Measurements from ENCODE around the gene ARHGAP44.

Gene ARHGAP44

DNA sequence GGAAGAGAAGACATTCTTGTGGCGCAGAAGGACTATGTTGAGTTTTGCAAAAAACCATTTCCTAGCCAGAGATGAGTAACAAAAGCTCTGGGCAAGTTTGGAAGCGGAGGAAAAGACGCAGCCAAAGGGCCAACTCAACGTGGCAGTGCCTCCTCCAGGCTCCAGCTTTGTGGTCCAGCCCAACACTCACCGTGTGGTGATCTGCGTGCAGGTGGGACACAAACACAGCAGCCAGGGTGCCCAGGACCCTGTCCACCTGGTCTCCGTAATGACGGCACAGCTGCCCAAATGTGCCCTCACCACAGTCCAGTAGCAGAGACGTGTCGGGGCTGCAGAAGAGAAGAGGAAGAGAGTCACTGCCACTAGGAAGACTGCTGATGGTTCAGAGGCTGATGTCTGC, 207.1 kb downstream of the ARHGAP44 start:
- TF ChIP-seq REST (IDR thresholded peaks at IDR 0.05; ENCODE audit: insufficient replicate concordance, low read depth) = no peak
- no peak overlapping the region for H3K27ac ChIP-seq (replicated peaks)
- DNase-seq (ENCODE audit: low read depth in 1 of 2, low spot score in 1 of 2) = no peak
- no peaks in the 10 kb centered on the region for H3K27me3 ChIP-seq (ENCODE audit: insufficient read depth, poor library complexity, severe bottlenecking)
- H3K4me3 ChIP-seq (replicated peaks; ENCODE audit: insufficient read depth, low read length) = no peak overlapping the region

DNA sequence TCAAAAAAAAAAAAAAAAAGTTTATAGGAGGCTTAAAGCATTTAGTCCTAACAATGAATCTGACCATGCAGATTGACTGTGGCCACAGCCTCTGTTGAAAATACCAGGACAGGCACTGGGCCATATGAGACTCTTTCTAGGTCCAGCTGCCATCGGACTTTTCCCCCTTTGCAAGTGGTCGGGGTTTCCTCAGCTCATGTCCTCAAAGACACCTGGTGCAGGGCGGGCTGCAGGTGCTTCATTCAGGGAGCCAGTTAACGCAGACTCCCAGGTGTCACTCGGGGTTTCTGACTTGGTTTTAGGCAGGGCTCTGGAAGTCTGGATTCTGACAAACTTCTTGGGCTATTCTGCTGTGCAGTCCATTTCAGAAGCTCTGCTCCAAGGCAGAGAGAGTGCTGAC, 207.6 kb downstream of the ARHGAP44 start:
- Histone ChIP-seq H3K4me3 (replicated peaks; ENCODE audit: insufficient read depth, low read length) (no peak overlapping the region), H3K27me3 (ENCODE audit: insufficient read depth, poor library complexity, severe bottlenecking) (no peaks in the 10 kb centered on the region), H3K27ac (replicated peaks) (no peak overlapping the region)
- no peak for TF ChIP-seq POLR2AphosphoS5 (IDR thresholded peaks at IDR 0.05; ENCODE audit: low read depth)
- TF ChIP-seq GABPA (IDR thresholded peaks at IDR 0.05; ENCODE audit: low read depth) = no peak
- TF ChIP-seq, protein P1, sequence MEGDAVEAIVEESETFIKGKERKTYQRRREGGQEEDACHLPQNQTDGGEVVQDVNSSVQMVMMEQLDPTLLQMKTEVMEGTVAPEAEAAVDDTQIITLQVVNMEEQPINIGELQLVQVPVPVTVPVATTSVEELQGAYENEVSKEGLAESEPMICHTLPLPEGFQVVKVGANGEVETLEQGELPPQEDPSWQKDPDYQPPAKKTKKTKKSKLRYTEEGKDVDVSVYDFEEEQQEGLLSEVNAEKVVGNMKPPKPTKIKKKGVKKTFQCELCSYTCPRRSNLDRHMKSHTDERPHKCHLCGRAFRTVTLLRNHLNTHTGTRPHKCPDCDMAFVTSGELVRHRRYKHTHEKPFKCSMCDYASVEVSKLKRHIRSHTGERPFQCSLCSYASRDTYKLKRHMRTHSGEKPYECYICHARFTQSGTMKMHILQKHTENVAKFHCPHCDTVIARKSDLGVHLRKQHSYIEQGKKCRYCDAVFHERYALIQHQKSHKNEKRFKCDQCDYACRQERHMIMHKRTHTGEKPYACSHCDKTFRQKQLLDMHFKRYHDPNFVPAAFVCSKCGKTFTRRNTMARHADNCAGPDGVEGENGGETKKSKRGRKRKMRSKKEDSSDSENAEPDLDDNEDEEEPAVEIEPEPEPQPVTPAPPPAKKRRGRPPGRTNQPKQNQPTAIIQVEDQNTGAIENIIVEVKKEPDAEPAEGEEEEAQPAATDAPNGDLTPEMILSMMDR (IDR thresholded peaks at IDR 0.05; ENCODE audit: insufficient read depth, low read length) = no peak
- TF ChIP-seq SPI1 (IDR thresholded peaks at IDR 0.05; ENCODE audit: borderline replicate concordance, low read depth) = no peak
- TF ChIP-seq REST (IDR thresholded peaks at IDR 0.05; ENCODE audit: insufficient replicate concordance, low read depth) = no peak
- no peak for DNase-seq (ENCODE audit: low read depth in 1 of 2, low spot score in 1 of 2)

GRCh38 chr17:12998461-12998860, 209.2 kb downstream of the ARHGAP44 start:
- H3K27ac ChIP-seq (replicated peaks) = no peak overlapping the region
- TF ChIP-seq, protein P1 (IDR thresholded peaks at IDR 0.05; ENCODE audit: insufficient read depth, low read length) = no peak
- TF ChIP-seq SPI1 (IDR thresholded peaks at IDR 0.05; ENCODE audit: borderline replicate concordance, low read depth) = no peak
- no peak for TF ChIP-seq REST (IDR thresholded peaks at IDR 0.05; ENCODE audit: insufficient replicate concordance, low read depth)
- TF ChIP-seq POLR2AphosphoS5 (IDR thresholded peaks at IDR 0.05; ENCODE audit: low read depth) = no peak
- no peak for TF ChIP-seq GABPA (IDR thresholded peaks at IDR 0.05; ENCODE audit: low read depth)
- H3K27me3 ChIP-seq (ENCODE audit: insufficient read depth, poor library complexity, severe bottlenecking) = no peaks in the 10 kb centered on the region
- no peak overlapping the region for H3K4me3 ChIP-seq (replicated peaks; ENCODE audit: insufficient read depth, low read length)
- DNase-seq (ENCODE audit: low read depth in 1 of 2, low spot score in 1 of 2) = no peak

GRCh38 chr17:12998874-12999273, 209.6 kb downstream of the ARHGAP44 start:
- no peak overlapping the region for H3K4me3 ChIP-seq (replicated peaks; ENCODE audit: insufficient read depth, low read length)
- no peak overlapping the region for H3K27ac ChIP-seq (replicated peaks)
- no peaks in the 10 kb centered on the region for H3K27me3 ChIP-seq (ENCODE audit: insufficient read depth, poor library complexity, severe bottlenecking)
- no peak for DNase-seq (ENCODE audit: low read depth in 1 of 2, low spot score in 1 of 2)
- no peak for TF ChIP-seq GABPA (IDR thresholded peaks at IDR 0.05; ENCODE audit: low read depth)
- TF ChIP-seq POLR2AphosphoS5 (IDR thresholded peaks at IDR 0.05; ENCODE audit: low read depth) = no peak
- no peak for TF ChIP-seq SPI1 (IDR thresholded peaks at IDR 0.05; ENCODE audit: borderline replicate concordance, low read depth)
- TF ChIP-seq, protein P1 (IDR thresholded peaks at IDR 0.05; ENCODE audit: insufficient read depth, low read length) = no peak
- no peak for TF ChIP-seq REST (IDR thresholded peaks at IDR 0.05; ENCODE audit: insufficient replicate concordance, low read depth)
